ENCODE measurements around the gene ZDHHC8. TPM values are rescaled to one million over a fixed set of nuclear protein-coding genes. Genes with fewer than 3 reads are reported as not detected.

The ZDHHC8 gene
- total RNA-seq, 1 donor from 2014 or later, result 39.2 TPM

DNA sequence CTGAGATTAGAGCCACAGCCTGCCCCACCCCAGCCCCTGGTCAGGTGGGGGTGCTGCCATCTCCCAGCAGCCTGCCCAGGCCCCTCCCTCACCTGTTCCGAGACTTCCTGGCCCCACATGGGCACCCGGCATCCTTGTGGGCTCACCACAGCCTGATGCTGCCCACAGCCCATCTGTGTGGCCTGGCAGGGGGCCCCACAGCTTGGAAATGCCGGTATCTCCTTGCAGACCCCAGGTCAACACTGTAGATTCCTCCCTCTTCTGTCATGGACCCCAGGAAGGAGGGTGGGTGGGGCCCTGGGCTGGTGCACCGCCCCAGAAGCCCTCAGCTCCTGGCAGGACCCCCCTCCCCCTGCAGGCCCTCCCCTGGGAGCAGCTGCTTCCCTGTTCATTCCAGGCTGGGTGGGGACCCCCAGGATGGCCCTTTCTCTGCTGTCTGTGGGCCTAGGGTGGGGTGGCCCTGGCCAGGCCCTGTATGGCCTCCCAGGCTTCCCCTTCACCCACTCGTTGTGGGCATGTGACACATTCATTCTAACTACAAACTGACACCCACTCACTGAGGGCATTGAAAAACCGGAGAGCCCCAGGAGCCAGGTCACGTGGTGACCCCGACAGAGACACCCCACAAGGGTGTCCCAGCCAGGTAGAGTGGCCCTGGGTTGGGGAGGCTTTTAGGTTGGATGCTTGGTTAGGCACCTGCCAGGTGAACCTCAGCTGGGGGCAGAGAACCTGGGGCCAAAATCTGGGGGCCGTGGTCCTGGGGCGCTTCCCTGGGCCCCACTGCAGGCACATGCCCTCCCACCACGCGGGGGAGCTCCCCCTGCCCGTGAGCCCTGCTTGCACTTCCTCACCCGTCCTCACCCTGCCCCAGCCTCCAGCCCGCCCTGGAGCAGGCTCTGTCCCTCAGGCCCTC is 63.3 kb downstream of the ZDHHC8 start:
- intact Hi-C loops (cut with DNase I), result no loop called here
- no peak for ATAC-seq (ENCODE audit: poor library complexity)
- no peak for DNase-seq

- intact Hi-C loops (cut with DNase I), result no loop called here
- ATAC-seq (ENCODE audit: poor library complexity) (no peak), DNase-seq (no peak)
These were observed 64.7 kb downstream of the ZDHHC8 start for GRCh38 chr22:20196094-20196842.

Small RNA genes within 50 kb of the gene (microRNA-seq; reads per million reads assigned to microRNA genes)
- not detected for gene MIR6816

Other genes with a start within 250 kb of the ZDHHC8 start
- gene COMT, start 190.0 kb upstream of the ZDHHC8 start, total RNA-seq, result 75.3 TPM
- gene TXNRD2, start 190.0 kb upstream of the ZDHHC8 start, total RNA-seq, result 40.4 TPM
- 31.4 TPM for gene ARVCF, start 115.0 kb upstream of the ZDHHC8 start, total RNA-seq
- gene TANGO2, start 110.7 kb upstream of the ZDHHC8 start, total RNA-seq, result 62.3 TPM
- gene DGCR8, start 51.6 kb upstream of the ZDHHC8 start, total RNA-seq, result 15.4 TPM
- gene RANBP1, start 15.7 kb upstream of the ZDHHC8 start, total RNA-seq, result 32.7 TPM
- gene TRMT2A, start 14.6 kb upstream of the ZDHHC8 start, total RNA-seq, result 21.9 TPM
- gene CCDC188, start 19.3 kb downstream of the ZDHHC8 start, total RNA-seq, result 0.30 TPM
- gene RTN4R, start 136.5 kb downstream of the ZDHHC8 start, total RNA-seq, result 0.75 TPM
- gene DGCR6L, start 188.3 kb downstream of the ZDHHC8 start, total RNA-seq, result 45.1 TPM

Data from Right ventricle myocardium superior (tissue), 1 donor.